CD4-positive, alpha-beta T cell treated with Interleukin-6 at 100 ng/mL for 8 hours (primary cell): ENCODE results near the gene CEP97.

ENCODE experiments used
- DNase-seq: peaks from one replicate; pipeline ENCODE4 v3.0.0-alpha.2; 2020; ENCODE audit warnings: mixed read lengths, low spot score

Gene CEP97

GRCh38 chr3:101816215-101817149 lies 92.1 kb downstream of the CEP97 start:
- DNase-seq = no peak

GRCh38 chr3:101817992-101818391 lies 93.6 kb downstream of the CEP97 start:
- no peak for DNase-seq

GRCh38 chr3:101819649-101820206 lies 95.3 kb downstream of the CEP97 start:
- DNase-seq = no peak
